ENCODE results near the gene SPATA9. TPM values are rescaled to one million over a fixed set of nuclear protein-coding genes. Genes with fewer than 3 reads are reported as not detected.
A peak's percentile ranks its signal among the peaks of the same experiment; 100 is the strongest.

The SPATA9 gene
- total and polyA plus RNA-seq, 4 donors, result 0.28 to 0.49 TPM; not detected in 2

DNA sequence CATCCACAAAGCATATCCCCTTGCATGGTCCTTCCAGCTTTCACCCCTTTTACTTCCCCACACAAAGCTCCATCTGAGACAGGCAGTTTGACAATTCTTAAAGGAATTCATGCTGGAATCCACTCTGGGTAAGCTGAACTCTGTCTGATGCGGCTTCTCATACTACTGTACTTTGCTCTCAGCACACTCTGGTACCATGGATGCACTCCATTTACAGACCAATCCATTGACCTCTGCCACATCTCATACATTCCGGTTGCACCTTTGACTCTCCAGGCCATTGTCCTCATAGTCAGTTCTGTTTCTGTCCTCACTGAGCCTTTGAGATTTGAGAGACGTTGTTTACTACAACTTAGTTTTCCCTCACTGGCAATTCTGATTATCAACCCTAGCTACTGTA is 12.2 kb downstream of the SPATA9 start:
- Histone ChIP-seq H3K4me1 (ENCODE audit: control insufficient read depth in 4 of 4, insufficient read depth in 4 of 4, low read length in 3 of 4) (peaks cover 3 to 25% (median 17%) of the 10 kb centered on the region in 4 donors), H3K27ac (ENCODE audit: low read depth in 1 of 2, low read length in 2 of 2) (peak overlapping the region in 1 of 2 donors; percentile 13), H3K9ac (ENCODE audit: low read depth in 1 of 2, low read length in 2 of 2) (no peak overlapping the region), H3K4me3 (ENCODE audit: low read depth in 1 of 3, low read length in 3 of 3) (no peak overlapping the region), H3K9me3 (ENCODE audit: control insufficient read depth in 4 of 4, low read length in 3 of 4) (no peaks in the 10 kb centered on the region), H3K36me3 (ENCODE audit: control insufficient read depth in 4 of 4, insufficient read depth in 3 of 4, low read depth in 1 of 4, low read length in 3 of 4) (no peaks in the 10 kb centered on the region), H3K27me3 (ENCODE audit: control insufficient read depth in 4 of 4, insufficient read depth in 4 of 4, low read length in 3 of 4) (no peaks in the 10 kb centered on the region)
- WGBS, result 51% methylated on average over 3 of the region's 3 CpGs
- no peak for DNase-seq (ENCODE audit: low spot score)
- TF ChIP-seq TAF1 (conservative IDR thresholded peaks at IDR 0.05) (no peak), FOXA2 (IDR thresholded peaks at IDR 0.05) (no peak), RAD21 (IDR thresholded peaks at IDR 0.05) (no peak), FOXA1 (IDR thresholded peaks at IDR 0.05) (no peak), HNF4G (IDR thresholded peaks at IDR 0.05) (peak; percentile 68), JUND (IDR thresholded peaks at IDR 0.05) (no peak), GABPA (IDR thresholded peaks at IDR 0.05 in 1 of 2, conservative IDR thresholded peaks at IDR 0.05 in 1 of 2) (no peak), NR2F2 (IDR thresholded peaks at IDR 0.05) (no peak), RXRA (IDR thresholded peaks at IDR 0.05) (peak; percentile 78 to 80), SP1 (IDR thresholded peaks at IDR 0.05) (peak; percentile 43), EGR1 (IDR thresholded peaks at IDR 0.05; ENCODE audit: low read depth in 2 of 2) (no peak), HNF4A (conservative IDR thresholded peaks at IDR 0.05) (peak; percentile 81 to 91), YY1 (IDR thresholded peaks at IDR 0.05) (peak; percentile 37)
- TF ChIP-seq, protein P1, sequence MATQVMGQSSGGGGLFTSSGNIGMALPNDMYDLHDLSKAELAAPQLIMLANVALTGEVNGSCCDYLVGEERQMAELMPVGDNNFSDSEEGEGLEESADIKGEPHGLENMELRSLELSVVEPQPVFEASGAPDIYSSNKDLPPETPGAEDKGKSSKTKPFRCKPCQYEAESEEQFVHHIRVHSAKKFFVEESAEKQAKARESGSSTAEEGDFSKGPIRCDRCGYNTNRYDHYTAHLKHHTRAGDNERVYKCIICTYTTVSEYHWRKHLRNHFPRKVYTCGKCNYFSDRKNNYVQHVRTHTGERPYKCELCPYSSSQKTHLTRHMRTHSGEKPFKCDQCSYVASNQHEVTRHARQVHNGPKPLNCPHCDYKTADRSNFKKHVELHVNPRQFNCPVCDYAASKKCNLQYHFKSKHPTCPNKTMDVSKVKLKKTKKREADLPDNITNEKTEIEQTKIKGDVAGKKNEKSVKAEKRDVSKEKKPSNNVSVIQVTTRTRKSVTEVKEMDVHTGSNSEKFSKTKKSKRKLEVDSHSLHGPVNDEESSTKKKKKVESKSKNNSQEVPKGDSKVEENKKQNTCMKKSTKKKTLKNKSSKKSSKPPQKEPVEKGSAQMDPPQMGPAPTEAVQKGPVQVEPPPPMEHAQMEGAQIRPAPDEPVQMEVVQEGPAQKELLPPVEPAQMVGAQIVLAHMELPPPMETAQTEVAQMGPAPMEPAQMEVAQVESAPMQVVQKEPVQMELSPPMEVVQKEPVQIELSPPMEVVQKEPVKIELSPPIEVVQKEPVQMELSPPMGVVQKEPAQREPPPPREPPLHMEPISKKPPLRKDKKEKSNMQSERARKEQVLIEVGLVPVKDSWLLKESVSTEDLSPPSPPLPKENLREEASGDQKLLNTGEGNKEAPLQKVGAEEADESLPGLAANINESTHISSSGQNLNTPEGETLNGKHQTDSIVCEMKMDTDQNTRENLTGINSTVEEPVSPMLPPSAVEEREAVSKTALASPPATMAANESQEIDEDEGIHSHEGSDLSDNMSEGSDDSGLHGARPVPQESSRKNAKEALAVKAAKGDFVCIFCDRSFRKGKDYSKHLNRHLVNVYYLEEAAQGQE (IDR thresholded peaks at IDR 0.05), result no peak
- TF ChIP-seq, protein P2, sequence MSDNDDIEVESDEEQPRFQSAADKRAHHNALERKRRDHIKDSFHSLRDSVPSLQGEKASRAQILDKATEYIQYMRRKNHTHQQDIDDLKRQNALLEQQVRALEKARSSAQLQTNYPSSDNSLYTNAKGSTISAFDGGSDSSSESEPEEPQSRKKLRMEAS (IDR thresholded peaks at IDR 0.05), result no peak
- TF ChIP-seq, protein P3, sequence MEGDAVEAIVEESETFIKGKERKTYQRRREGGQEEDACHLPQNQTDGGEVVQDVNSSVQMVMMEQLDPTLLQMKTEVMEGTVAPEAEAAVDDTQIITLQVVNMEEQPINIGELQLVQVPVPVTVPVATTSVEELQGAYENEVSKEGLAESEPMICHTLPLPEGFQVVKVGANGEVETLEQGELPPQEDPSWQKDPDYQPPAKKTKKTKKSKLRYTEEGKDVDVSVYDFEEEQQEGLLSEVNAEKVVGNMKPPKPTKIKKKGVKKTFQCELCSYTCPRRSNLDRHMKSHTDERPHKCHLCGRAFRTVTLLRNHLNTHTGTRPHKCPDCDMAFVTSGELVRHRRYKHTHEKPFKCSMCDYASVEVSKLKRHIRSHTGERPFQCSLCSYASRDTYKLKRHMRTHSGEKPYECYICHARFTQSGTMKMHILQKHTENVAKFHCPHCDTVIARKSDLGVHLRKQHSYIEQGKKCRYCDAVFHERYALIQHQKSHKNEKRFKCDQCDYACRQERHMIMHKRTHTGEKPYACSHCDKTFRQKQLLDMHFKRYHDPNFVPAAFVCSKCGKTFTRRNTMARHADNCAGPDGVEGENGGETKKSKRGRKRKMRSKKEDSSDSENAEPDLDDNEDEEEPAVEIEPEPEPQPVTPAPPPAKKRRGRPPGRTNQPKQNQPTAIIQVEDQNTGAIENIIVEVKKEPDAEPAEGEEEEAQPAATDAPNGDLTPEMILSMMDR (IDR thresholded peaks at IDR 0.05; ENCODE audit: low read depth, low read length, missing input control), result no peak
- TF ChIP-seq, protein P4, sequence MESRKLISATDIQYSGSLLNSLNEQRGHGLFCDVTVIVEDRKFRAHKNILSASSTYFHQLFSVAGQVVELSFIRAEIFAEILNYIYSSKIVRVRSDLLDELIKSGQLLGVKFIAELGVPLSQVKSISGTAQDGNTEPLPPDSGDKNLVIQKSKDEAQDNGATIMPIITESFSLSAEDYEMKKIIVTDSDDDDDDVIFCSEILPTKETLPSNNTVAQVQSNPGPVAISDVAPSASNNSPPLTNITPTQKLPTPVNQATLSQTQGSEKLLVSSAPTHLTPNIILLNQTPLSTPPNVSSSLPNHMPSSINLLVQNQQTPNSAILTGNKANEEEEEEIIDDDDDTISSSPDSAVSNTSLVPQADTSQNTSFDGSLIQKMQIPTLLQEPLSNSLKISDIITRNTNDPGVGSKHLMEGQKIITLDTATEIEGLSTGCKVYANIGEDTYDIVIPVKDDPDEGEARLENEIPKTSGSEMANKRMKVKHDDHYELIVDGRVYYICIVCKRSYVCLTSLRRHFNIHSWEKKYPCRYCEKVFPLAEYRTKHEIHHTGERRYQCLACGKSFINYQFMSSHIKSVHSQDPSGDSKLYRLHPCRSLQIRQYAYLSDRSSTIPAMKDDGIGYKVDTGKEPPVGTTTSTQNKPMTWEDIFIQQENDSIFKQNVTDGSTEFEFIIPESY (IDR thresholded peaks at IDR 0.05), result no peak
- TF ChIP-seq, protein P5, sequence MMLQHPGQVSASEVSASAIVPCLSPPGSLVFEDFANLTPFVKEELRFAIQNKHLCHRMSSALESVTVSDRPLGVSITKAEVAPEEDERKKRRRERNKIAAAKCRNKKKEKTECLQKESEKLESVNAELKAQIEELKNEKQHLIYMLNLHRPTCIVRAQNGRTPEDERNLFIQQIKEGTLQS (IDR thresholded peaks at IDR 0.05), result no peak

All from liver (tissue), 9 donors.